Natural killer cell treated with Interleukin-12 subunit alpha and Interleukin-12 subunit beta and Interleukin-15 and Interleukin-18, amount 100 ng/mL, for 72 hours (primary cell): ENCODE measurements around the gene PHLPP2. TPM values are rescaled to one million over a fixed set of nuclear protein-coding genes. Genes with fewer than 3 reads are reported as not detected.
"Not testable (repeated sequence)": the region's sequence is repeated elsewhere in the genome, so short reads cannot be mapped to it uniquely, and the experiment has no call there.

Source experiments
- ATAC-seq, 2 donors: fragments of 150-1000 bp; cut with Tn5 transposase in 1 of 2; sonication (Bioruptor Pico), chemical (Tn5 transposase) in 1 of 2; 2 replicates each; pipeline ENCODE4 v1.10.0; 2021
- DNase-seq: peaks from one replicate; pipeline ENCODE4 v3.0.0; 2022; ENCODE audit warnings: low spot score
- H3K27ac Mint-ChIP-seq, 2 donors: 1 replicate in 1 of 2; 2 replicates in 1 of 2; pipeline ENCODE4 v1.8.0; 2022; ENCODE audit warnings: mixed read lengths in 2 of 2, mild to moderate bottlenecking in 1 of 2, moderate library complexity in 1 of 2
- H3K27me3 Mint-ChIP-seq, 2 donors: 1 replicate in 1 of 2; 2 replicates in 1 of 2; pipeline ENCODE4 v1.8.0; 2022; ENCODE audit warnings: mixed read lengths in 2 of 2
- H3K36me3 Mint-ChIP-seq: one replicate; pipeline ENCODE4 v1.8.0; 2022; ENCODE audit warnings: mixed read lengths
- H3K4me1 Mint-ChIP-seq, 2 donors: 1 replicate in 1 of 2; 2 replicates in 1 of 2; pipeline ENCODE4 v1.8.0; 2022; ENCODE audit warnings: low read depth in 2 of 2, mixed read lengths in 2 of 2, mild to moderate bottlenecking in 1 of 2
- H3K4me3 Mint-ChIP-seq: one replicate; pipeline ENCODE4 v1.8.0; 2022; ENCODE audit warnings: mixed read lengths
- H3K9me3 Mint-ChIP-seq: 2 replicates; pipeline ENCODE4 v1.8.0; 2022; ENCODE audit warnings: mixed read lengths
- total RNA-seq, 2 donors: library from RNA; stranded (reverse); gene quantifications; one replicate each; pipeline ENCODE4 v1.2.3, GENCODE V29; 2022

Gene PHLPP2
- total RNA-seq, 2 donors from 2014 or later, result 14.4 to 15.7 TPM

DNA sequence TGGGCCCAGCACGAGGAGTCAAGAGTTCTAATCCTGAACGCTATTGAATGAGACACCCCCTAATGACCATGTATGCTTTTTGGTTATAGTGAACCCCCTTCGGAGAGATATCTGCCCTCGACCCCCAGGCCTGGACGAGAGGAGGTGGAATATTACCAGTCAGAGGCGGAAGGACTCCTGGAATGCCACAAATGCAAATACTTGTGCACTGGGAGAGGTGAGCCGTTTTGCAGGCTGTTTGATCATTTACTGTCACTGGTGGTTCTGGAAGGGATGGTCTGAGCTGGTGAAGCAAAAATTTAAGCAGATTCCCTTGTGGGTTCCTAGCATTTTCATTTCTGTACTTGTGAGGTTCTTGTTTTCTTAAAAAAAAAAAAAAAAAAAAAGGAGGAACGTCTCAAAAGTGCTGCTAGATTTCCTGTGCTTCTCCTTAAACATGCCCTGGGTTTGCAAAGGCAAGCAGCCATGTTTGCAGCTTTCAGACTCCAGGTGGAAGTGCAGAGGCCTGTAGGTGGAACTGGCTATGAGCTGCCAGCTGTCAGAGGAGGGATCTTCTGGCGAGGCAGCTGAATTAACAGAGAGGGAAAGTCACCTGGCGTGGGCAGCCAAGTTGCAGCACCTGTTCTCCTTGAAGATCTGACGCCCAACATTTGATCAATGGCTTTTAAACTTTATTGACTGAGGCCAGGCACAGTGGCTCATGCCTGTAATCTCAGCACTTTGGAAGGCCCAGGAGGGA is 95.1 kb downstream of the PHLPP2 start:
- H3K4me1 Mint-ChIP-seq, result no peaks in the 10 kb centered on the region
- H3K4me3 Mint-ChIP-seq, result no peak overlapping the region
- DNase-seq, result no peak
- H3K27ac Mint-ChIP-seq, result no peak overlapping the region
- H3K36me3 Mint-ChIP-seq, result no peaks in the 10 kb centered on the region
- H3K27me3 Mint-ChIP-seq, result peaks cover 12 to 13% of the 10 kb centered on the region in 2 donors
- ATAC-seq, result no peak
- no peaks in the 10 kb centered on the region for H3K9me3 Mint-ChIP-seq

DNA sequence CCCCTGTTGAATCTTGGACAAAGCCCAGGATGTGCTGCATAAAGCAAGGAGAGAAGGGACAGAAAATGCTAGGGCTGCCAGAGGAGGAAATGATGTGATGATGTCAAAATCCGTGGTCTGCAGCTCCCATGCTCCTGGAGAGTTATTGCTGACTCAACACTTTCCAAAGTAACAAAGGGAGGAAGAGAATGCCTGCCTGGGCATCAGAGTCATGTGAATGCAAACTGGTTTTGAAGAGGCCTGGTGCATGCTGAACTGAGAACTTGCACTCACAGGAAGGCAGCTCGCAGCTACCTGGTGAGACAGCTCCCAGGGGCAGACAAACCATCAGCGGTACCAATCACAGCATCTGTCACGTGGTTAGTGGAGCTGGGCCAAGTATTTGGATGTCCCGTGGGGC is 95.7 kb downstream of the PHLPP2 start:
- no peak for DNase-seq
- no peaks in the 10 kb centered on the region for H3K36me3 Mint-ChIP-seq
- ATAC-seq, result no peak
- peaks cover 12 to 13% of the 10 kb centered on the region in 2 donors for H3K27me3 Mint-ChIP-seq
- H3K27ac Mint-ChIP-seq, result no peak overlapping the region
- no peaks in the 10 kb centered on the region for H3K4me1 Mint-ChIP-seq
- no peaks in the 10 kb centered on the region for H3K9me3 Mint-ChIP-seq
- no peak overlapping the region for H3K4me3 Mint-ChIP-seq

DNA sequence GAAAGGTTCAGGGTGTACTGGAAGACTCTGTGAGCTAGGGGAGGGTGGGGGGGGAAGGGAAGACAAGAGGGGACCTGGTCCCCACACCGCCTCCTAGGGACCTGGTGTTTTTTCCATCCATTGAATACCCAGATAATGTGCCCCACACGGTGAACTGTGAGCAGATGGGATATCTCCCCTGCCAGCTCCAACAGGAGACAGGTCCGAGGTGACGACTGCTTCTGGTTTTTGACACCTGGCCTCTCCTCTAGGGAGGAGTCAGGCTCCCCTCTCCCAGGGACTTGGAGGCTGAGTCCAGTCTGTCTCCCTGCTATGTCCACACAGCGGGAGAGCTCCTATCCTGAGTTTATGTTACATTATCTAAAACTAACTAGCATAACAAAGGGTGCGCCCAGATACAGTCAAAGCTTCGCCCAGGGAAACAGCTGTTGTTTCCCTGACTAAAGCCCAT is 96.7 kb downstream of the PHLPP2 start:
- H3K4me3 Mint-ChIP-seq, result no peak overlapping the region
- H3K27ac Mint-ChIP-seq, result no peak overlapping the region
- no peaks in the 10 kb centered on the region for H3K36me3 Mint-ChIP-seq
- DNase-seq, result no peak
- no peak for ATAC-seq
- no peaks in the 10 kb centered on the region for H3K4me1 Mint-ChIP-seq
- H3K9me3 Mint-ChIP-seq, result no peaks in the 10 kb centered on the region
- H3K27me3 Mint-ChIP-seq, result peaks cover 12 to 13% of the 10 kb centered on the region in 2 donors

DNA sequence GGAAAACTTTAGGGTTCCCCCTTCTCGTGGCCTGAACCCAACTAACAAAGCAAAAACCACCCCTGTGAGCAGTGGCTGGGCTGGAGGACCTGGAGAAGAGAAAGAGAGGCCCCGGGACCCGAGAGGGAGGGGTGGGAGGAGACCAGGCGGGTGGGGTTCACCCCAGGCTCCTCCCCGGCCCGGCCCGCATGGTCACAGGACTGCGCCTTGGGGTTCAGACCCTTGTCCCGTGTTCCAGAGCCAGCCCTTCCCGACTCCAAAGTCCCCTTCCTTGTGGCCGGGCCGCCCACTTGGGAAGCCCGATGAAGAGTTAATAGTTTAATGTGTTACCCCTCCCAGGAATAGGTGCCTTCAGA is 97.7 kb downstream of the PHLPP2 start:
- Mint-ChIP-seq H3K36me3 (no peaks in the 10 kb centered on the region), H3K9me3 (no peaks in the 10 kb centered on the region), H3K4me3 (no peak overlapping the region), H3K27me3 (peaks cover 12 to 13% of the 10 kb centered on the region in 2 donors), H3K4me1 (peaks cover 5 to 7% of the 10 kb centered on the region in 2 donors), H3K27ac (no peak overlapping the region)
- DNase-seq (no peak), ATAC-seq (no peak)

DNA sequence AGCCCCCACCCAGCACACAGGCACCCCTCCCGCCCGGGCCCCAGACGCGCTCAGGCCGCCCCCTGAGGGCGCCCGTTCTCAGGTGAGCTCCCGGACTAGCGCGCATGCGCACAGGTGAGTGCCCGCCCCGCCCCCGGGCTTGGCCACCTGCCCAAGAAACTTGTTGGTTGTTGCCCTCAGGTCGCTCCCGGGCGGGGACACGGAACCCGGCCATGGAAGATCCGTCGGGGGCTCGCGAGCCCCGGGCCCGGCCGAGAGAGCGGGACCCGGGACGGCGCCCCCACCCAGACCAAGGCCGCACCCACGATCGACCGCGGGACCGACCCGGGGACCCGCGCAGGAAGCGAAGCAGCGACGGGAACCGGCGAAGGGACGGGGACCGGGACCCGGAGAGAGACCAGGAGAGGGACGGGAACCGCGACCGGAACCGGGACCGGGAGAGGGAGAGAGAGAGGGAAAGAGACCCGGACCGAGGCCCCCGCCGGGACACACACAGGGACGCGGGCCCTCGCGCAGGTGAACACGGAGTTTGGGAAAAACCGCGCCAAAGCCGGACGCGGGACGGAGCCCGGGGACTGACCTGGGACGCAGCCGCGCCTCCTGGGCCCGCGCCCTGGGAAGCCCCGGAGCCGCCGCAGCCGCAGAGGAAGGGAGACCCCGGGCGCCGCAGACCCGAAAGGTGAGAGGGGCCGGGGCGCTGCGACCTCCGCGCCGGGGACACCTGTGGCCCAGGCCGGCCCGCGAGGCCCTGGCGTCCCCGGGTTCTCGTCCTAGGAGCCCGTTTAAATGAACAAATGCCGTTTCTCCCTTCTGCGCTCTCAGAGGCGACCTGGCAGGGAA is 98.3 kb downstream of the PHLPP2 start, which contains the start of gene MARVELD3:
Gene MARVELD3 (plus strand): TSS at position 167 of the 840 bp plus-strand sequence. CDS start 46 bp downstream, at position 213.
- Mint-ChIP-seq H3K9me3 (no peaks in the 10 kb centered on the region), H3K27ac (no peak within 1 kb of the TSS), H3K4me3 (peak within 1 kb of the TSS; percentile 23), H3K4me1 (peaks cover 6 to 8% of the 10 kb centered on the region in 2 donors), H3K36me3 (no peaks in the 10 kb centered on the region), H3K27me3 (peaks cover 12 to 13% of the 10 kb centered on the region in 2 donors)
- ATAC-seq (no peak), DNase-seq (no peak)

DNA sequence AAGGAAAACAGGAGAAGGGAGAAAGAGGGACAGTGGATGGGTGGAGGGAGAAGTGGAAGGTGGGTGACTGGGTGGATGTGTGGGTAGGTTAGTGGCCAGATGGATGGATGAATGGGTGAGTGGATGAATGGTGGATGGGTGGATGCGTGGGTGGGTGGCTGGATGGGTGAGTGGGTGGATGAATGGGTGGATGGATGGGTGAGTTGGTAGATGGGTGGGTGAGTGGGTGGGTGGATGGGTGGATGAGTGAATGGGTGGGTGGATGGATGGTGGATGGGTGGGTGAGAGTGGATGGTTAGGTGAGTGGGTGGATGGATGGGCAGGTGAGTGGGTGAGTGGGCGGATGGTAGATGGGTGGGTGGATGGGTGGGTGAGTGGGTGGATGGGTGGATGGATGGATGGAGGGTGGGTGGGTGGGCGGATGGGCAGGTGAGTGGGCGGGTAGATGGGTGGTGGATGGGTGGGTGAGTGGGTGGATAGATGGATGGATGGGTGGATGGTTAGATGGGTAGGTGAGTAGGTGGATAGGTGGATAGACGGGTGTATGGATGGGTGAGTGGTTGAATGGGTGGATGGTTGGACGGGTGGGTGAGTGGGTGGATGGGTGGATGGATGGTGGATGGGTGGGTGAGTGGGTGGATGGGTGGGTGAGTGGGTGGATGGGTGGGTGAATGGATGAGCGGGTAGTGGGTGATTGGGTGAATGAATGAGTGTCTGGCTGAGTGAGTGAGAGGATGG is 99.2 kb downstream of the PHLPP2 start:
- H3K27me3 Mint-ChIP-seq, result peaks cover 12 to 19% of the 10 kb centered on the region in 2 donors
- no peaks in the 10 kb centered on the region for H3K9me3 Mint-ChIP-seq
- H3K36me3 Mint-ChIP-seq, result no peaks in the 10 kb centered on the region
- H3K4me1 Mint-ChIP-seq, result peaks cover 6 to 8% of the 10 kb centered on the region in 2 donors
- H3K4me3 Mint-ChIP-seq, result peak overlapping the region; percentile 23
- ATAC-seq, result no peak
- H3K27ac Mint-ChIP-seq, result no peak overlapping the region
- DNase-seq, result no peak

DNA sequence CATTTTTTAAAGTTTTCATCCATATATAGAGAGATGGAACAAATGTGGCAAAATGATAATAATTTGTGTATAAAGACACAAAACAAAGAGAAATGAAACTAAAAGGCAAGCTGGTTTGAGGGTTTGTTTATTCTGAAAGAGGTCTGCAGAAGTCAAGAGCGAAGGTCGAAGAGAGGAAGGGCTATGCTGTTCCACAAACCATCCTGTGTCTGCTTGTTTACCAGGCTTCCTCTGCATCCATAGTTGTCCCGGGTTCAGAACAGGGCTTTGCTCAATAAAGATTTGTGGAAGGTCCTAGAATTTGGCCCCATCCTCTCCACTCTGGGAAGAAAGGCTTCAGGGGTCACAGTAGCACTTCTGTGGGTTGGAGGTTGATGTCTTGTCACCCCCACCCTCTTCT is 100.9 kb downstream of the PHLPP2 start:
- Mint-ChIP-seq H3K4me1 (peaks cover 6 to 8% of the 10 kb centered on the region in 2 donors), H3K27me3 (peaks cover 16 to 19% of the 10 kb centered on the region in 2 donors), H3K36me3 (no peaks in the 10 kb centered on the region), H3K9me3 (no peaks in the 10 kb centered on the region), H3K27ac (no peak overlapping the region), H3K4me3 (no peak overlapping the region)
- ATAC-seq (no peak), DNase-seq (no peak)

DNA sequence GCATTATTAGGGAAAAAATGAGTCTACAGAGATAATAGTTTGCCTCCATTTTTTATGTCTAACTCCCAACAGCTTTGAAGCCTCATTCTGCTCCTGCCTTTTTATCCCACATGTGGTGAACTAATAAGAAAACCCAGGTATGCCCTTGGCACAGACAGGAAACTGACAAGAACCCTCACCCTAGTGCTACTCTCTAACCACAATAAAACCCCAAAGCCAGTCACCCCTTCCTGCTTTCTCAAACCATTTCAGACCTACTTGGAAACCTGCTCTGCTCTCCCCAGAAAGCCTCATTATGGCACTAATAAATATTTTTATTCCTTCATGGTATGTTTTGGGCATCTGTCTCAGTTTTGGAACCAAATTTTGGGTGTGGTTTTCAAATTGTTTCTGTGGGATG is 102.4 kb downstream of the PHLPP2 start:
- H3K27me3 Mint-ChIP-seq, result peaks cover 15% of the 10 kb centered on the region in 2 donors
- H3K4me1 Mint-ChIP-seq, result peaks cover 6 to 8% of the 10 kb centered on the region in 2 donors
- H3K4me3 Mint-ChIP-seq, result peak overlapping the region; percentile 26
- ATAC-seq (peak in 1 of 2 donors; percentile 62), DNase-seq (no peak)
- no peaks in the 10 kb centered on the region for H3K9me3 Mint-ChIP-seq
- no peaks in the 10 kb centered on the region for H3K36me3 Mint-ChIP-seq
- no peak overlapping the region for H3K27ac Mint-ChIP-seq

DNA sequence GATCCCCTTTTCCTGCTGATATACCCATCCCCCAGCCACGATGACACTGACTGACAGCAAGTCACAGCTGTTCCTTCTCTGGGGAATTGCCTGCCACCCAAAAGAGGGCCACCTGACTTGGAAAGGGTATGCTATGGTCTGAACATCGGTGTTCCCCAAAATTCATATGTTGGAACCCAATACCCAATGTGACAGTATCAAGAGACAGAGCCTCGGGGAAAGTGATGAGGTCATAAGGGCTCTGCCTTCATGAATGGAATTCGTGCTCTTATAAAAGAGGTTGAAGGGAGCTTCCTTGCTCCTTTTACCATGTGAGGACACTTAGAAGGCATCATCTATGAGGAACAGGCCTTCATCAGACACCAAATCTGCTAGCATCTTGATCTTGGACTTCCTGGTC is 106.1 kb downstream of the PHLPP2 start:
- H3K36me3 Mint-ChIP-seq, result no peaks in the 10 kb centered on the region
- no peak overlapping the region for H3K27ac Mint-ChIP-seq
- DNase-seq (no peak), ATAC-seq (no peak)
- H3K27me3 Mint-ChIP-seq, result peaks cover 11 to 15% of the 10 kb centered on the region in 2 donors
- H3K4me1 Mint-ChIP-seq, result peaks cover 6 to 8% of the 10 kb centered on the region in 2 donors
- no peak overlapping the region for H3K4me3 Mint-ChIP-seq
- no peaks in the 10 kb centered on the region for H3K9me3 Mint-ChIP-seq

DNA sequence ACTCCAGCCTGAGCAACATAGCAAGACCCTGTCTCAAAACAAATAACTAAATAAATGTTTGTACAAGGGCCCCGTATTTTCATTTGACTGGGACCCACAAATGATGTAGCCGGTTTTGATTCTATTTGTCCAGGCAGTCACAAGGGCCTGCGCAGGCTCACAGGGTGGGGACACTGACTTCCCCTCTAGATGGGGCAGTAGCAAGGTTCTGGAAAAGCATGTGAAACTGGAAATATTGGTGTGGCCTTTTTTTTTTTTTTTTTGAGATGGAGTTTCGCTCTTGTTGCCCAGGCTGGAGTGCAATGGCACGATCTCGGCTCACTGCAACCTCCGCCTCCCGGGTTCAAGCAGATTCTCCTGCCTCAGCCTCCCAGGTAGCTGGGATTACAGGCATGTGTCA is 109.5 kb downstream of the PHLPP2 start:
- not testable (repeated sequence) for H3K9me3 Mint-ChIP-seq, H3K27ac Mint-ChIP-seq, H3K4me1 Mint-ChIP-seq, ATAC-seq, H3K4me3 Mint-ChIP-seq, H3K36me3 Mint-ChIP-seq, DNase-seq
- peaks cover 18 to 28% of the 10 kb centered on the region in 2 donors for H3K27me3 Mint-ChIP-seq

DNA sequence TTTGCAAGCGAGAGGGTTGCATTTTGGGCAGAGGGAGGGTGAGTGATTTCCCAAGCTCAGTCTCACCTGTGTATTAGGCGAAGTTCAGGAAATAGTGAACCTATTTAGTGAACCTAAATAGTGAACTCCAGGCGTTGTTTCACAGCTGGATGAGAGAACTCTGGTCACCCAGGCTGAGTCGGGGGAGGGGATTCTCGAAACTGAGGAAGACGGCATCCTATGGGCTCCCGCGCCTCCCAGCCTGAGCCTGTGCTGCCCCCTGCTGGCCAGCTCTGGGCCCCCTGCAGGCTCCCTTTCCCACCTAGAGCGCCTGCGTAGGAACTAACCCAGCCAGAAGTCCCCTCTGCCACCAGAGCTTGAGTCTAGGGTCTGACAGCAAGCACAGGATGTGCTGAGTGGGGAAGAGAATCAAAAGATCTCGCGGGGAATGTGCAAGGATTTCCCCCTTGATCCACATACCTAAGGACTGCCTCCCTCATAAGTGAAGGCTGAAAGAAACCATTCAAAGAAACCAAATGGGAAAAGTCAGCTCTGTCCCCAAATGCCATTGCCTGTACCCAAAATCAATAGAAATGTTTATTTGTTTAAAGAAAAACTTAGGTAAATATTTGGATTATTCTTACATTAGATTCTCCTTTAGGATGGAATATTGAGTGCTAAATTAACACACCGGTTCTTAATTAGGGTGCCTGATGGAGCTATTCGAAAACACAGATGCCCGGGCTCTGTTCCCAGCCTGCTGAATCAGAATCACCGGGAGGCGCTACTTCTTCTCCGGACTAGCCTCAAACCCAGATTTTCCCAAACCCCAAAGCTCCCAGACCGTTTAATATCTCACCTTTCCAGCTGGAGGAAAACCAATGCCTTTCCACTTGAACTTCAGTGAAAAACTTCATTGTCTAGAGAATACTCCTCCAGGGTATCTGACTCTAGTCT is 113.3 kb downstream of the PHLPP2 start:
- no peaks in the 10 kb centered on the region for H3K9me3 Mint-ChIP-seq
- H3K27me3 Mint-ChIP-seq, result peaks cover 17 to 18% of the 10 kb centered on the region in 2 donors
- no peak overlapping the region for H3K27ac Mint-ChIP-seq
- no peaks in the 10 kb centered on the region for H3K4me1 Mint-ChIP-seq
- no peaks in the 10 kb centered on the region for H3K36me3 Mint-ChIP-seq
- ATAC-seq (peak; percentile 82 to 86), DNase-seq (peak; percentile 74)
- no peak overlapping the region for H3K4me3 Mint-ChIP-seq

DNA sequence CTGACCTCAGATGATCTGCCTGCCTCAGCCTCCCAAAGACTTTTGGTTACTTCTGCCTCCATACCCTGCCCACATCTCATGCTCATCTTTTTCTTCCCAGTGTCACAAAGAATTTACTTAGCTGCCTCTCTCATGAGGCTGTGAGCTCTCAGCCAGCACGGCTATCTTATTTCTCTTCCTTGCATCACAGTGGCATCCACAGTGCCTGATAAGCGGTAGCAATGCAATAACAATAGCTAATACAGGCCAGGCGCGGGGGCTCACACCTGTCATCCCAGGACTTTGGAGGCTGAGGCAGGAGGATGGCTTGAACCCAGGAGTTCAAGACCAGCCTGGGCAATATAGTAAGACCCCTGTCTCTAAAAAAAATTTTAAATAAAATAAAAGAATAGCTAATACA is 114.1 kb downstream of the PHLPP2 start:
- Mint-ChIP-seq H3K27me3 (peaks cover 17 to 18% of the 10 kb centered on the region in 2 donors), H3K36me3 (no peaks in the 10 kb centered on the region), H3K4me3 (no peak overlapping the region), H3K4me1 (no peaks in the 10 kb centered on the region), H3K27ac (no peak overlapping the region), H3K9me3 (no peaks in the 10 kb centered on the region)
- no peak for DNase-seq
- ATAC-seq, result no peak

DNA sequence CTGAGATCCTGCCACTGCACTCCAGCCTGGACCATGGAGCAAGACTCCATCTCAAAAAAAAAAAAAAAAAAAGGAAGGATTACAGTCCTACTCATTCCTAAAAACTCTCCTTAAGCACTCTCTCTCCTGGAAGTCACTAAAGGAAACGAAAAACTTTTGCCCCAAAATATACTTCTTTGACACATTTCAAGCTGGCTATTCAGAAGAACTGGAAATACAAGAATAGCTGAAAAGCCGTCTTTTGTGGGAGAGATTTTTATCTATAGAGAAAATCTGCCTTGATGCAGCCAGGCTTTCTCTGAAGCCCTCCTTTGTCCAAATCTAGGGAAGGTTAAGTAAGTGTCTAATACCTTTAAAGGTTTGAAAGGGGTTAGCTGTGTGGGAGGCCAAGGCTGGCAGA is 115.4 kb downstream of the PHLPP2 start:
- Mint-ChIP-seq H3K4me3 (no peak overlapping the region), H3K9me3 (no peaks in the 10 kb centered on the region), H3K36me3 (no peaks in the 10 kb centered on the region), H3K27me3 (peaks cover 17 to 18% of the 10 kb centered on the region in 2 donors), H3K27ac (no peak overlapping the region), H3K4me1 (no peaks in the 10 kb centered on the region)
- DNase-seq (no peak), ATAC-seq (no peak)
